Pancreas (tissue), 10 donors: ENCODE measurements around the gene AUH. TPM values are rescaled to one million over a fixed set of nuclear protein-coding genes. Genes with fewer than 3 reads are reported as not detected.

Source experiments
- ATAC-seq, 4 donors: fragments of 200-7000 bp; cut with Tn5 transposase; one replicate each; pipeline versions ENCODE4 v1.8.0 to v1.9.1; 2020; ENCODE audit warnings: mild to moderate bottlenecking in 4 of 4, moderate library complexity in 4 of 4
- DNase-seq, 6 donors: peaks; one replicate each; pipeline ENCODE4 v3.0.0-alpha.2; 2020
- FAIRE-seq: peaks from 2 replicates; lab custom pipeline; 2012; peaks lifted over from hg19 to GRCh38; lab: Jason Lieb, UNC
- H3K27ac ChIP-seq, 4 donors: fragments of 200-600 bp; sonication (generic); 1 replicate in 3 of 4; 2 replicates in 1 of 4; pipeline versions ENCODE4 v1.5.0 to v1.8.0; 2020
- H3K27me3 ChIP-seq, 4 donors: fragments of 200-600 bp; one replicate each; pipeline ENCODE4 v1.8.0; 2021
- H3K36me3 ChIP-seq, 3 donors: fragments of 200-600 bp; sonication (generic) in 1 of 3; one replicate each; pipeline versions ENCODE4 v1.5.0 to v1.8.0; 2020 to 2021
- H3K4me1 ChIP-seq, 3 donors: fragments of 200-600 bp; one replicate each; pipeline ENCODE4 v1.8.0; 2021
- H3K4me3 ChIP-seq, 4 donors: fragments of 200-600 bp; sonication (generic) in 2 of 4; one replicate each; pipeline versions ENCODE4 v1.5.0 to v1.8.0; 2020 to 2021
- H3K9me3 ChIP-seq, 4 donors: fragments of 200-600 bp; one replicate each; pipeline ENCODE4 v1.8.0; 2021
- WGBS, 2 donors: extraction: QIAGEN DNeasy Blood & Tissue Kit; methylation state at CpG; one replicate each; pipeline ENCODE4 v1.1.7; 2013; 5-methylcytosine and 5-hydroxymethylcytosine counted together
- intact Hi-C, 3 donors: fragments of 100-400 bp; cut with DNase I; formaldehyde crosslinking; loops; one replicate each; pipeline versions ENCODE4 v1.11.1 to v1.14.2; 2022
- polyA plus RNA-seq, 2 donors: library from polyadenylated mRNA; stranded (reverse); fragments of 200-250 nt; gene quantifications; one replicate each; pipeline ENCODE4 v1.2.3, GENCODE V29; 2013
- total RNA-seq, 6 donors: library from RNA; stranded (reverse); fragmentation: NEBNext Ultra II Directional in 4 of 6; extraction: Animal tissue kit (Norgen Biotek cat#: 25700) in 4 of 6; gene quantifications; one replicate each; pipeline versions ENCODE4 v1.2.1 to v1.2.4, GENCODE V29; 2021 to 2023
- TF ChIP-seq, protein P1 (sequence below), 4 donors: fragments of 200-600 bp; sonication (generic) in 3 of 4; IDR thresholded peaks; one replicate each; pipeline versions ENCODE4 v1.5.0 to v1.8.0; 2021; ENCODE audit warnings: antibody characterized with exemption in 4 of 4
- donor health status: healthy with polysubstance abuse.
- donor health status: DM: no; HTN: no; CAD: no; lungs with moderate emphysema.
- donor health status: DM: no; HTN: no; CAD: no.
- donor health status: control.
- donor health status: control.
- donor health status: Bipolar disorder and iron deficiency.
- donor health status: DM: yes; HTN: yes; CAD: no.
- donor health status: DM: no; HTN: no; CAD: no.
- donor health status: DM: no; HTN: no; CAD: no.
- donor health status: DM: yes; HTN: yes; CAD: no.

Gene AUH
- total and polyA plus RNA-seq, 8 donors = 11.2 to 19.5 (median 14.7) TPM

GRCh38 chr9:91342575-91342974, 19.1 kb downstream of the AUH start:
- no peak for DNase-seq
- TF ChIP-seq, protein P1, sequence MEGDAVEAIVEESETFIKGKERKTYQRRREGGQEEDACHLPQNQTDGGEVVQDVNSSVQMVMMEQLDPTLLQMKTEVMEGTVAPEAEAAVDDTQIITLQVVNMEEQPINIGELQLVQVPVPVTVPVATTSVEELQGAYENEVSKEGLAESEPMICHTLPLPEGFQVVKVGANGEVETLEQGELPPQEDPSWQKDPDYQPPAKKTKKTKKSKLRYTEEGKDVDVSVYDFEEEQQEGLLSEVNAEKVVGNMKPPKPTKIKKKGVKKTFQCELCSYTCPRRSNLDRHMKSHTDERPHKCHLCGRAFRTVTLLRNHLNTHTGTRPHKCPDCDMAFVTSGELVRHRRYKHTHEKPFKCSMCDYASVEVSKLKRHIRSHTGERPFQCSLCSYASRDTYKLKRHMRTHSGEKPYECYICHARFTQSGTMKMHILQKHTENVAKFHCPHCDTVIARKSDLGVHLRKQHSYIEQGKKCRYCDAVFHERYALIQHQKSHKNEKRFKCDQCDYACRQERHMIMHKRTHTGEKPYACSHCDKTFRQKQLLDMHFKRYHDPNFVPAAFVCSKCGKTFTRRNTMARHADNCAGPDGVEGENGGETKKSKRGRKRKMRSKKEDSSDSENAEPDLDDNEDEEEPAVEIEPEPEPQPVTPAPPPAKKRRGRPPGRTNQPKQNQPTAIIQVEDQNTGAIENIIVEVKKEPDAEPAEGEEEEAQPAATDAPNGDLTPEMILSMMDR (IDR thresholded peaks at IDR 0.05) = no peak
- Histone ChIP-seq H3K27me3 (no peaks in the 10 kb centered on the region), H3K27ac (peak overlapping the region in 2 of 4 donors; percentile 41 to 63), H3K36me3 (no peaks in the 10 kb centered on the region), H3K4me1 (peaks cover 5 to 14% (median 14%) of the 10 kb centered on the region in 3 donors), H3K9me3 (no peaks in the 10 kb centered on the region), H3K4me3 (no peak overlapping the region)
- peak in 1 of 4 donors; percentile 36 for ATAC-seq
- no peak for FAIRE-seq
- WGBS, 2 donors = 70 to 73% methylated on average over 3 of the region's 3 CpGs
- intact Hi-C loops = no loop called here

DNA sequence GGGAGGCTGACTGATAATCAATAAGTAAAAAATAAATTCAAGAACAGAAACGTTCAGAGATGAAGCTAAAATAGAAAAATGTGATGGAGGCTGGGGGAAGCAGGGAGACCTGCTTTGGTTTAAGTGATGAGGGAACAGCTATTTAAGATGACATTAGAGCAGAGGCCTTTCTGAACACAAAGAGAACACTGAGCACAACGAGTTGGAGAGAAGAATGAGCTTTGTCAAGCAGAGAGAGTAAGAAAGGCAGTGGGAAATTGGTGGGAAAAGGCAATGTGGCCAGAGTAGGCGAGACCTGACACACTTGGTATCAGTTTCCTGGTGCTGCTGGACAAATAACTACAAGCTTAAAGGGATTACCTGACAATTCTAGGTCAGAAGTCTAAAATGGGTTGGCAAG, 20.0 kb downstream of the AUH start:
- DNase-seq (no peak), ATAC-seq (peak; percentile 46 to 56 (median 52)), FAIRE-seq (no peak)
- H3K4me3 ChIP-seq = no peak overlapping the region
- intact Hi-C loops = no loop called here
- 22 to 23% methylated on average over 3 of the region's 3 CpGs for WGBS, 2 donors
- no peaks in the 10 kb centered on the region for H3K27me3 ChIP-seq
- TF ChIP-seq, protein P1 (IDR thresholded peaks at IDR 0.05) = no peak
- H3K27ac ChIP-seq = peak overlapping the region in 2 of 4 donors; percentile 41 to 63
- H3K4me1 ChIP-seq = peaks cover 5 to 14% (median 14%) of the 10 kb centered on the region in 3 donors
- H3K36me3 ChIP-seq = no peaks in the 10 kb centered on the region
- H3K9me3 ChIP-seq = no peaks in the 10 kb centered on the region

GRCh38 chr9:91341258-91341746, 20.4 kb downstream of the AUH start:
- TF ChIP-seq, protein P1 (IDR thresholded peaks at IDR 0.05) = no peak
- peak in 2 of 6 donors; percentile 53 to 59 for DNase-seq
- intact Hi-C loops = no loop called here
- Histone ChIP-seq H3K9me3 (no peaks in the 10 kb centered on the region), H3K4me3 (no peak overlapping the region), H3K27me3 (no peaks in the 10 kb centered on the region), H3K36me3 (no peaks in the 10 kb centered on the region), H3K4me1 (peaks cover 5 to 14% (median 14%) of the 10 kb centered on the region in 3 donors), H3K27ac (peak overlapping the region; percentile 35 to 63 (median 45))
- peak; percentile 84 to 88 (median 86) for ATAC-seq
- WGBS, 2 donors = 15 to 16% methylated on average over 3 of the region's 3 CpGs
- FAIRE-seq = no peak

GRCh38 chr9:91340395-91340967, 21.2 kb downstream of the AUH start:
- Histone ChIP-seq H3K4me3 (no peak overlapping the region), H3K27ac (peak overlapping the region in 3 of 4 donors; percentile 41 to 63 (median 49)), H3K4me1 (peaks cover 5 to 15% (median 14%) of the 10 kb centered on the region in 3 donors), H3K9me3 (no peaks in the 10 kb centered on the region), H3K36me3 (no peaks in the 10 kb centered on the region), H3K27me3 (no peaks in the 10 kb centered on the region)
- DNase-seq (no peak), FAIRE-seq (no peak), ATAC-seq (no peak)
- intact Hi-C loops = no loop called here
- TF ChIP-seq, protein P1 (IDR thresholded peaks at IDR 0.05) = no peak
- WGBS, 2 donors = 85 to 97% methylated on average over 1 of the region's 1 CpG

- no peaks in the 10 kb centered on the region for H3K27me3 ChIP-seq
- ATAC-seq (no peak), DNase-seq (no peak), FAIRE-seq (no peak)
- H3K27ac ChIP-seq = no peak overlapping the region
- H3K9me3 ChIP-seq = no peaks in the 10 kb centered on the region
- intact Hi-C loops = no loop called here
- peaks cover 5 to 17% (median 14%) of the 10 kb centered on the region in 3 donors for H3K4me1 ChIP-seq
- no peak overlapping the region for H3K4me3 ChIP-seq
- no peaks in the 10 kb centered on the region for H3K36me3 ChIP-seq
- TF ChIP-seq, protein P1 (IDR thresholded peaks at IDR 0.05) = no peak
Observed at GRCh38 chr9:91338681-91339080, 23.0 kb downstream of the AUH start.
